DND-41 (cell line): Measurements from ENCODE around the gene SNAP47.

Experiments
- ATAC-seq: fragments of 200-7000 bp; cut with Tn5 transposase; 3 replicates; pipeline ENCODE4 v1.9.1; 2021; ENCODE audit warnings: low read depth; ENCODE audit not compliant: insufficient read depth
- DNase-seq: peaks from one replicate; pipeline ENCODE4 v3.0.0-alpha.2; 2020
- H2AFZ ChIP-seq: 2 replicates; pipeline ENCODE4 v1.6.0; 2012; ENCODE audit warnings: low read depth, low read length
- H3K27ac ChIP-seq: 2 replicates; pipeline ENCODE4 v1.5.1; 2012; ENCODE audit warnings: low read length, inconsistent platforms
- H3K27me3 ChIP-seq: fragments of 200-600 bp; sonication (generic); 2 replicates; pipeline ENCODE4 v1.6.0; 2012; ENCODE audit warnings: low read length, mild to moderate bottlenecking, inconsistent platforms; ENCODE audit not compliant: insufficient read depth, poor library complexity
- H3K36me3 ChIP-seq: 2 replicates; pipeline ENCODE4 v1.5.1; 2012; ENCODE audit warnings: low read length, inconsistent platforms; ENCODE audit not compliant: insufficient read depth
- H3K4me1 ChIP-seq: 2 replicates; pipeline ENCODE4 v1.5.1; 2012; ENCODE audit warnings: mild to moderate bottlenecking, low read length; ENCODE audit not compliant: insufficient read depth
- H3K4me2 ChIP-seq: 2 replicates; pipeline ENCODE4 v1.6.0; 2012; ENCODE audit warnings: mild to moderate bottlenecking, moderate library complexity, low read length, inconsistent platforms; ENCODE audit not compliant: insufficient read depth
- H3K4me3 ChIP-seq, 2 experiments: fragments of 200-600 bp in 1 of 2; shearing (Covaris generic) in 1 of 2; 2 replicates each; pipeline ENCODE4 v1.5.1; 2012 to 2016; ENCODE audit warnings: inconsistent platforms in 2 of 2, low read length in 2 of 2, mild to moderate bottlenecking in 2 of 2, low read depth in 1 of 2, moderate library complexity in 1 of 2
- H3K79me2 ChIP-seq: 2 replicates; pipeline ENCODE4 v1.6.0; 2012; ENCODE audit warnings: low read length, inconsistent platforms; ENCODE audit not compliant: insufficient read depth
- H3K9ac ChIP-seq: 2 replicates; pipeline ENCODE4 v1.6.0; 2012; ENCODE audit warnings: low read depth, mild to moderate bottlenecking, inconsistent platforms, low read length, moderate library complexity
- H3K9me3 ChIP-seq: 2 replicates; pipeline ENCODE4 v1.5.1; 2012; ENCODE audit warnings: low read length, moderate library complexity, mild to moderate bottlenecking, inconsistent platforms; ENCODE audit not compliant: insufficient read depth, severe bottlenecking
- H4K20me1 ChIP-seq: 2 replicates; pipeline ENCODE4 v1.6.0; 2012; ENCODE audit warnings: low read length; ENCODE audit not compliant: insufficient read depth
- EZH2 ChIP-seq: IDR thresholded peaks from 3 replicates; pipeline ENCODE4 v1.6.1; 2012; ENCODE audit warnings: borderline replicate concordance, low read depth, mild to moderate bottlenecking, moderate library complexity, low read length, inconsistent platforms; ENCODE audit not compliant: severe bottlenecking
- TF ChIP-seq, protein P1 (sequence below): IDR thresholded peaks from 2 replicates; pipeline ENCODE4 v1.5.1; 2012; ENCODE audit warnings: borderline replicate concordance, low read length, moderate library complexity, mild to moderate bottlenecking; ENCODE audit not compliant: poor library complexity, severe bottlenecking; ENCODE audit errors: extremely low read depth

SNAP47 gene

DNA sequence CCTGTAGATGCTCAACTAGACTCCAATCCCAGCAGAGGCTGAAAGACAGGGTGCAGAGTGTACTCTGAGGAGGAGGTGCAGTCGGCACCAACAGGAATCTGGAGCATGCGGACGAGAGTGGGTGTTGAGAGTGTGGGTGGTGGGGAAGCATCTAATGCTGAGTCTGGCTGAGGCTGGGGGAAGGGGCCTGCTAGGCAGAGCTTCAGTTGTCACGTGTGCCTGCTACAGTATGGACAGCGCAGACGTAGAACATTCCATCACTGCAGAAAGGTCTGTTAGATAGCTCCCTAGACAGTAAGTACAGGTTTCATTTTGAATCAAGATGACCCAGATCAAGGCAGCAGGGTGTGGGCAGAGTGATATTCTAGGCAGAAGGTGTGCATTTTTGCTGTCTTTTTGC is 23.1 kb downstream of the SNAP47 start:
- Histone ChIP-seq H3K4me3 (no peak overlapping the region), H3K4me1 (peaks cover 13% of the 10 kb centered on the region), H3K9me3 (no peaks in the 10 kb centered on the region), H3K79me2 (peaks cover 21% of the 10 kb centered on the region), H3K36me3 (peaks cover 90% of the 10 kb centered on the region), H4K20me1 (peaks cover 42% of the 10 kb centered on the region), H3K9ac (no peak overlapping the region), H3K27ac (no peak overlapping the region), H3K27me3 (no peaks in the 10 kb centered on the region), H3K4me2 (no peak overlapping the region), H2AFZ (no peak overlapping the region)
- DNase-seq (no peak), ATAC-seq (no peak)
- no peak for TF ChIP-seq EZH2
- TF ChIP-seq, protein P1, sequence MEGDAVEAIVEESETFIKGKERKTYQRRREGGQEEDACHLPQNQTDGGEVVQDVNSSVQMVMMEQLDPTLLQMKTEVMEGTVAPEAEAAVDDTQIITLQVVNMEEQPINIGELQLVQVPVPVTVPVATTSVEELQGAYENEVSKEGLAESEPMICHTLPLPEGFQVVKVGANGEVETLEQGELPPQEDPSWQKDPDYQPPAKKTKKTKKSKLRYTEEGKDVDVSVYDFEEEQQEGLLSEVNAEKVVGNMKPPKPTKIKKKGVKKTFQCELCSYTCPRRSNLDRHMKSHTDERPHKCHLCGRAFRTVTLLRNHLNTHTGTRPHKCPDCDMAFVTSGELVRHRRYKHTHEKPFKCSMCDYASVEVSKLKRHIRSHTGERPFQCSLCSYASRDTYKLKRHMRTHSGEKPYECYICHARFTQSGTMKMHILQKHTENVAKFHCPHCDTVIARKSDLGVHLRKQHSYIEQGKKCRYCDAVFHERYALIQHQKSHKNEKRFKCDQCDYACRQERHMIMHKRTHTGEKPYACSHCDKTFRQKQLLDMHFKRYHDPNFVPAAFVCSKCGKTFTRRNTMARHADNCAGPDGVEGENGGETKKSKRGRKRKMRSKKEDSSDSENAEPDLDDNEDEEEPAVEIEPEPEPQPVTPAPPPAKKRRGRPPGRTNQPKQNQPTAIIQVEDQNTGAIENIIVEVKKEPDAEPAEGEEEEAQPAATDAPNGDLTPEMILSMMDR: no peak

DNA sequence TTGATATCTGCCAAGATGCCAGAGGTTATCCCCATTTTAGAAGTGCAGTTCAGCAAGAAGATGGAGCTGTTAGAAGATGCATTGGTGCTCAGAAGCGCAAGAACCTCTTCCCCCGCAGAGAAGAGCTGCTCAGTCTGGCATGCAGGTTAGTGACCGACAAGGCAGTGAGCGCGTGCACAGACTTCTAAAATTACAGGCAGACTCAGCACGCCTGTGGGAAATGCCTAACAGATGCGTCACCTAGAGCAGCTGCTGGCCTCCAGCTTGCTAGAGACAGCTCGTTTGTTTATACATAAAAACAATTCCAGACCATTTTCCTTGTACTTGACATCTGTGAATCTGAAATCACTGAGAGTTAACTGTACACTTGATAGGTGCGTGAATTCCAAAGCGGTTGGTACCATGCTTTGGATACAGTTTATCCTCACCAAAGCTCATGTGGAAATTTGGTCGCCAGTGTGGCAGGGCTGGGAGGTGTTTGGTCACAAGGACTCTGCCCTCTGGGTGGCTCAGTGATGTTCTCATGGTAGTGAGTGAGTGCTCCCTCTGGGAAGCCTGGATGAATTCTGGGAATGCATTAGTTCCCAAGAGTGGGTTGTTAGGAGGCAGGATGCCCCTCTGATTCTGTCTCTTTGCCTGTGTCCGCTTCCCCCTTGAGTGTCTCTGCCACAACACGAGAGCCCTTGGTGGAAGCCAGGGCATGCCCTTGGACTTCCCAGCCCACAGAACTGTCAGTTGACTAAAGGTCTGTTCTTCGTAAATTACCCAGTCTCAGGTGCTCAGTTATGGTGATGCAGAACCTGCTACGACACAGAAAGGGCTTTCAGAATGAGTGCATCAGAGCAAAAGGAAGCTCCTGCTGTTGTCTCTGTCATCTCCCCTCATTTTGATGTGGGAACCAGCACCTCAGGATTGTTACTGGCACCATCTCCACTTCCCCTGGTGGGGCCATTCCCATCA is 24.4 kb downstream of the SNAP47 start:
- Histone ChIP-seq H3K79me2 (peaks cover 16% of the 10 kb centered on the region), H2AFZ (no peak overlapping the region), H3K9me3 (no peaks in the 10 kb centered on the region), H3K4me2 (no peak overlapping the region), H3K27ac (no peak overlapping the region), H3K36me3 (peaks cover 88% of the 10 kb centered on the region), H4K20me1 (peaks cover 35% of the 10 kb centered on the region), H3K4me1 (peaks cover 13% of the 10 kb centered on the region), H3K4me3 (no peak overlapping the region), H3K27me3 (no peaks in the 10 kb centered on the region), H3K9ac (no peak overlapping the region)
- no peak for ATAC-seq
- no peak for DNase-seq
- TF ChIP-seq, protein P1: no peak
- TF ChIP-seq EZH2: no peak

DNA sequence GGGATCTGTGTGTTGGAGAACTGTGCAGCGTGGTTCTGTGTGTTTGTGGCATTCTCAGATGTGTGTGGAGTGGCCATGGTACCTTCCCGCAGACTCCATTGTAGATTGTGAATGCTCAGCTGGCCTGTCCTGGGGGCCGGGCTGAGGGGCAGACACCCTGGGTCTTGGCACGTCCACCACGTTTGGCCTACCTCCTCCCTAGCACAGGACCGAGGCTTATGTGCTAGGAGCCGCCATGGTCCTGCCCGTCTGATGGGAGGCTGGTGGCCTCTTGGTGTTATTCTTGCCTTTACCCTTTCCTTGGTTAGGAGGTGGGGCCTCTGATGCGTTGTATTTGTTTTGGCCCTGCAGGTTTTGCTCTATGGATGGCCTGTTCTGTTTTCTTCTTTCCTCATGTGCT is 25.1 kb downstream of the SNAP47 start:
- Histone ChIP-seq H3K4me1 (peaks cover 13% of the 10 kb centered on the region), H3K9me3 (no peaks in the 10 kb centered on the region), H4K20me1 (peaks cover 32% of the 10 kb centered on the region), H3K36me3 (peaks cover 89% of the 10 kb centered on the region), H3K4me2 (no peak overlapping the region), H3K27me3 (no peaks in the 10 kb centered on the region), H2AFZ (no peak overlapping the region), H3K4me3 (no peak overlapping the region), H3K79me2 (peaks cover 10% of the 10 kb centered on the region), H3K9ac (no peak overlapping the region), H3K27ac (no peak overlapping the region)
- no peak for TF ChIP-seq EZH2
- TF ChIP-seq, protein P1: no peak
- DNase-seq (no peak), ATAC-seq (no peak)
